Measurements from ENCODE around the gene PHLDB3.

PHLDB3 gene

DNA sequence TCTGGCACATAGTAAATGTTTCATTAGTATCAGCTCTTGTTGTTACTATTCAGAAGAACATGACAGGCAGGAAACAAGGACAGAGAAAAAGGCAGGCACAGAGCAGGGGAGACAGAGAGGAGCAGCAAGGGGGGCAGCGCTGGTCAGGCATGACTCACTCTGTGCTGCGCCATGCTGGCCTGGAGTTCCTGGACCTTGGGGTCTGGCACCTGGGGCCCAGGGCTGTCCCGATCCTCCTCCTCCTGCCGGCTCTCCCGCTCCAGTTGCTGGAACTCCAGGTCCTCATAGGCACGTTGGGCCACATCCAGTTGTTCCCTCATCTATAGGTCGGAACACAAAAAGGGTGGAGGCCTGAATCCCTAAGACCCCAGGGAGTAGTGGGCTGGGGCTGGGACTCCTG lies 7.6 kb downstream of the PHLDB3 start:
- DNase-seq: no peak

DNA sequence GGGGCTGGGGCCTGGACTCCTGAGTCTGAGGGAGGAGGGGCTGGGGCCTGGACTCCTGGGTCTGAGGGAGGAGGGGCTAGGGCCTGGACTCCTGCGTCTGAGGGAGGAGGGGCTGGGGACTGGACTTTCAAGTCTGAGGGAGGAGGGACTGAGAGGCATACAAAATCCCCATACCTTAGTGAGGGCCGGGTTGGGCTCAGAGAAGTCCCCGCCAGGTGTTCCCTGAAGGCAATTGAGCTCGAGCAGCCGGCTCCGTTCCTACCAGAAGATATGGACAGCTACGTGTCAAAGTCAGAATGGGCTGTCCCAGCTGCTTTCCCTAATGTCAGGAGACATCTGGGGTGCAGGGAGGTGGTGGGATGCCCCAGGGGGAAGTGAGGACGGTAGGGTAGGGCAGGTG lies 9.5 kb downstream of the PHLDB3 start:
- DNase-seq: no peak

DNA sequence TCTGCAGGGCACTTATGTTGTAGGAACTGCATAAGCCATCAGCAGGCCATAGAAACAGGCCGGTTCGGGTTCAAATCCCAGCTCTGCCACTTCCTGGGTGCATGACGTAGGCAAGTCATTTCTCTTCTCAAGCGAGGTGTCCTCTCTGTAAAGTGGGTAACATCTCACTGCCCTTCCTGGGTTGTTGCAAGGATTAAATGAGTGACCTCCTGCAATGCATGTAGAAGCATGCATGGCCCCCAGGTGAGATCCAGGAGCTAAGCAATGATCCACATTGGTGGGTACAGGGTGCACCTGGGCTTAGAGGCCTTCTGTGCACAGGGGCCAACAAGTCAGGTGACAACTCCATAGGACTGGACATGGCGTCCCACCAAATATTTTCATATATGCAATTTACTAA lies 13.8 kb downstream of the PHLDB3 start:
- no peak for DNase-seq

DNA sequence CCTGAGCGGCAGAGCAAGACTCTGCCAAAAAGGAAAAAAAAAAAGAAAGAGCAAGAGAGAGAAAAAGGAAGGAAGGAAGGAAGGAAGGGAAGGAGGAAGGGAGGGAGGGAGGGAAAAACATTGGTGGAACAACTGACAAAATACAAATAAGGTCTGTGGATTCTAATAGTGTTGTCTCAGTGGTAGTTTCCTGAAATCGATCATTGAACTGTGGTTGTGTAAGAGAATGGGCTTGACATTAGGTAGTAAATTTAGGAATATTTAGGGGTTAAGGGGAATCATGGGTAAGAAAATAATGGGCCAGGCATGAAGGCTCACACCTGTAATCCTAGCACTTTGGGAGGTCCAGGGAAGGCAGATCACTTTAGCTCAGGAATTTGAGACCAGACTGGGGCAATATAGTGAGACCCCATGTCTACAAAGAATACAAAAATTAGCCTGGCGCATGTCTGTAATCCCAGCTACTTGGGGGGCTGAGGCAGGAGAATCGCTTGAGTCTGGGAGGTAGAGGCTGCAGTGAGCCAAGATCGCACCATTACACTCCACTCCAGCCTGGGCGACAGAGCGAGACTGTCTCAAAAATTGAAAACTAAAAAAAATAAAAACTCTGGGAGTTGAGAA lies 14.5 kb downstream of the PHLDB3 start:
- no peak for DNase-seq

DNA sequence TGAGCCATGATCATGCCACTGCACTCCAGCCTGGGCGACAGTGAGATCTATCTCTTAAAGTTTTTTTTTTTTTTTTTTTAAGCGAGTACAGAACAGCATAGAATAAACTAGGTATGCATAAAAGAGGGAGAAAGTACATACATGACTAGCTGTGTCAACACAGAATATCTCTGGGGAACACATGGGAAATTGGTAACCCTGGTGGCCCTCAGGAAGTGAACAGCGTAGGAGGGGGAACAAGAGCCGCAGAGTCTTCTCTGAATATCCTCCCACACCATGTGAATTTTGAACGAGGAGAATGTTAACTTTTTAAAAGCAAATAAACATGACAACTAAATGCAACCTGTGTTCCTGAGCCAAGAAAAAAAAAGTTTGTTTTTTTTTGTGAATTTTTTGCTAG lies 15.2 kb downstream of the PHLDB3 start:
- peak; percentile 64 to 83 for DNase-seq

DNA sequence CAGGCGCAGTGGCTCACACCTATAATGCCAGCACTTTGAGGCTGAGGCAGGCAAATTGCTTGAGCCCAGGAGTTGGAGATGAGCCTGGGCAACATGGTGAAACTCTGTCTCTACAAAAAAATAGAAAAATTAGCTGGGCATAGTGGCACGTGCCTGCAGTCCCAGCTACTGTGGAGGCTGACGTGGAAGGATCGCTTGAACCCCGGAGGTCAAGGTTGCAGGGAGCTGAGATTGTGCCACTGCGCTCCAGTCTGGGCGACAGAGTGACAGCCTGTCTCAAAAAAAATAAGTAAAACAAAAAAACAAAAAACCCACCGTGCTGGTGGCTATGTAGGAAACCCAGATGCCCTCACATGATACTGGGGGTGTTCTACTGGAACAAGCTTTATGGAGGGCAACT lies 16.4 kb downstream of the PHLDB3 start:
- no peak for DNase-seq

DNA sequence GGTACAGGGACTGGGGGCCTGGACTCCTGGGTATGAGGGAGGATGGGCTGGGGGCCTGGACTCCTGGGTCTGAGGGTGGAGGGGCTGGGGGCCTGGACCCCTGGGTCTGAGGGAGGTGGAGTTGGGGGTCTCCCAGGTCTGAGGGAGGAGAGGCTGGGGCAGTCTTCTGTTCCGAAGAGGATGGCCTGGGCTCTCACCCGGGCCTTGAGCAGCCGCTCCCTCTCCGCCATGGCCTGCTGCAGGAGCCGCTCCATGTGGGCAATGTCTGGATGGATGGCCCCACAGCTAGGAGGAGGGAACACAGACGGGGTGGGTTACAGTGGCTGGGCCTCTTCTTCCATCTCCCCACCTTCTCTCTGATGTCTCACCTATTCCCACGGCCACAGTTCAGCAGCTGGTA lies 18.1 kb downstream of the PHLDB3 start:
- no peak for DNase-seq

DNA sequence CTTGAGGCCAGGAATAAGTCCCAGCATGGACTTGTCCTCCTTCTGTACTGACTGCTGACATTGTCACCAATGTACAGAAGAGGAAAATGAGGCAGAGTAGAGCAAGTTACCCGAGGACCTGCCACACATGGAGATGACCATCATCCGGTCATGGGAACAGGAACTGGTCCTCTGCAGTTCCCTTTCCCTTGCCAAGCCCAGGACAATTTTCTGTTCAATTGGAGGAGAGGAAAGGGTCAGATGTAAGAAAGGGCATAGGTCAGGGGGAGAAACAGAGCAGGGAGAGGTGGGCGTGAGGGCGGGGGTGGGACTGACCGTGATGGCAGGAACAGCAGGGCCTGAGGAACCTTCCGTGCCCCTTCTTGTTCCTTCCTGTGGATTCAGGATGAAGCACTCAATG lies 18.6 kb downstream of the PHLDB3 start:
- peak; percentile 25 to 29 for DNase-seq

DNA sequence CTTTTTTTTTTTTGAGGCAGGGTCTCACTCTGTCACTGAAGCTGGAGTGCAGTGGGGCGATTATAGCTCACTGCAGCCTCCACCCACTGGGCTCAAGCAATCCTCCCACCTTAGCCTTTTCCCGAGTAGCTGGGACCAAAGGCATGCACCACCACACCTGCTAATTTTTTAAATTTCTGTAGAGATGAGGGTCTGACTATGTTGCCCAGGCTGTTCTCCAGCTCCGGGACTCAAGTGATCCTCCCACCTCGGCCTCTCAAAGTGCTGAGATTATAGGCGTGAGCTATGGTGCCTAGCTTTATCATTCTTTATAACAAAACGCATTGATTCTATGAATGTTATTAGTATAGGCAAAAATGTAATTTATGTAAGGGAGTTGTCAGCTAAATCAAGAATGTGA lies 21.3 kb downstream of the PHLDB3 start:
- DNase-seq: no peak

DNA sequence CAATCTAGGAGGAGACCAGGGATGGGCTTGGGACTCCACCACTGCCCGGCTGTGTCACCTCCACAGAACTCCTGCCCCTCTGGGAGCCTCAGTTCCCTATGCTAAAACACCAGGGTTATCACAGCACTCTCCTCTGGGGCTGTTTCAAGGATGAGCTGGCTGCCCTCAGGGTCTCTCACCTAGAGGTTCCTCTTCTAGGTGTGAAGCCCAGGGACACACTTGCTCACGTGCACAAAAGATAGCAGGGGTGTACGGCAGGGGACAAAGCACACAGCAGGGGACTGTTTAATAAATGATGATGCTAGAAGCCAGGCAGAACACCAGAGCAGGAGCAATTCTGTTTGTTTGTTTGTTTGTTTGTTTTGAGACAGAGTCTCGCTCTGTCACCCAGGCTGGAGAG lies 22.4 kb downstream of the PHLDB3 start:
- DNase-seq: no peak

DNA sequence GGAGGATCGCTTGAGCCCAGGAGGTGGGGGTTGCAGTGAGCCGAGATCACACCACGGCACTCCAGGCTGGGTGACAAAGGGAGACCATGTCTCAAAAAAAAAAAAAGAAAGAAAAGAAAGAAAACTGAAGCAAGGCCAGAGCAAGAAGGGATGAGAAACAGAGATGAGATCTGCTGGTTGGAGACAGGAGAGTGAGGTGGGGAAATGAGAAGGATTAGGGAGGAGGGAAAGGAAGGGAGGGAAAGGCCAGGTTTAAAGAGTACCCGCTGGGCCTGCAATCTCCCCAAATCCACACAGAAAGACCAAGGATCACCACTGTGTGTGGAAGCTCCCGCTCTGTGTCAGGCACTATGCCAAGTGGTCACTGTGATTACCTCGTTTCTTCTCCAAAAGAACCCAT lies 22.8 kb downstream of the PHLDB3 start:
- DNase-seq: no peak

DNA sequence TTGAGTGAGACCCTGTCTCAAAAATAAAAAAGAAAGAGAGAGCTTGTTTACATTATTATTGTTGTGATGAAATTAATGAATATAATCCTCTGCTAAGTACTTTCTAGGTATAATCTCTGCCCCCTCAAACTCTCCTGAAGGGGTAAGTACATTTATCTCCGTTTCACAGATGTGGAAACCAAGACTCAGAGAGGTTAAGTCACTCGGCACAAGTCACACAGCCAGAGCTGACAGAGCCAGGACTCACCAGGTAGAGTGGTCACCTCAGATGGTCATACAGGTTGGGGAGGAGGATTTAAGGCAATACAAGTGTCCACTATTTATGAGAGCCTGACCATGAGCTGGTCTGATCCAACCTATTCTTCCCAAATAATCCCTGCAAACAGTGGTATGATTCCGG lies 24.0 kb downstream of the PHLDB3 start:
- DNase-seq: no peak

DNA sequence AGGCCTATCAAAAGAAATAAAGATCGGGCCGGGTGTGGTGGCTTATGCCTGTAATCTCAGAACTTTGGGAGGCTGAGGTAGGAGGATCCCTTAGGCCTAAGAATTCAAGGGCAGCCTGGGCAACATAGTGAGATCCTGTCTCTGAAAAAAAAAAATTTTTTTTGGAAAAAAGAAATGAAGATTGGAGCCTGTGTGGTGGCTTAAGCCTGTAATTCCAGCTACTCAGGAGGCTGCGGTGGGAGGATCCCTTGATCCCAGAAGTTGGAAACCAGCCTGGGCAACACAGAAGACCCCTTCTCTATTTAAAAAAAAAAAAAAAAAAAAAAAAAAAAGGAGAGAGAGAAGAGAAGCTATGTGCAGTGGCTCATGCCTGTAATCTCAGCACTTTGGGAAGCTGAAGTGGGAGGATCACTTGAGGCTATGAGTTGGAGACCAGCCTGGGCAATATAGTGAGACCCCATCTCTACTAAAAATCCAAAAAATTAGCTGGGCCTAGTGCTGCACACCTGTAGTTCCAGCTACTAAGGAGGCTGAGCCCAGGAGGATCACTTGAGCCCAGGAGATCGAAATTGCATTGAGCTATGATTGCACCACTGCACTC lies 24.5 kb downstream of the PHLDB3 start:
- DNase-seq: no peak

DNA sequence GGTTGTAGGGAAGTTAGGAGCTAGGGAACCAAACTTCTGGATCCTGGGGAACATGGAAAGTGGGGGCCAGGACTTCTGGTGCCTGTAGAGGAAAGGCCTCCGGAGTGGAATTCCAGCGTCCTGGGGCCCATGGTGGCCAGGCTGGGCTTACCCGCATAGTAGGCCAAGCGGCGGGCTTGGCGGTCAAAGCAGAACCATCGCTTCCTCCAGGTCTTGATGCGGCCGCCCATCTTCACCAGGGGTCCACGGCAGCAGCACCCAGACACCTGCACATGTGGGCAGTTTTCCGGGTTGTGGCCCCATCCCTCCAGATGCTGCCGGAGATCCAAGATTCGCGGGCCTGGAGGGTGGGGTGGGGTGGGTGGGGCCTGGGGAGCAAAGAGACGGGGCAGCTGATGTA lies 25.3 kb downstream of the PHLDB3 start:
- DNase-seq: no peak

DNA sequence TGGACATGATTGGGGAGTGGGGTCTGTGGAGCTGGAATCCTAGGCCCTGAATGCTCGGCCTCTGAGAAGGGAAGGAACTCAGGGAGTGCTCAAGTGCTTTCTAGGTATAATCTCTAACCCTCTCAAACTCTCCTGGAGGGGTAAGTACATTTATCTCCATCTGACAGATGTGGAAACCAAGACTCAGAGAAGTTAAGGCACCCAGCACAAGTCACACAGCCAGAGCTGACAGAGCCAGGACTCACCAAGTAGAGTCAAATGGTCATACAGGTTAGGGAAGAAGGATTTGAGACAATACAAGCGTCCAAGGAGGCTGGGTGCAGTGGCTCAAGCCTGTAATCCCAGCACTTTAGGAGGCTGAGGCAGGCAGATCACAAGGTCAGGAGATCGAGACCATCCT lies 26.2 kb downstream of the PHLDB3 start:
- DNase-seq: no peak

DNA sequence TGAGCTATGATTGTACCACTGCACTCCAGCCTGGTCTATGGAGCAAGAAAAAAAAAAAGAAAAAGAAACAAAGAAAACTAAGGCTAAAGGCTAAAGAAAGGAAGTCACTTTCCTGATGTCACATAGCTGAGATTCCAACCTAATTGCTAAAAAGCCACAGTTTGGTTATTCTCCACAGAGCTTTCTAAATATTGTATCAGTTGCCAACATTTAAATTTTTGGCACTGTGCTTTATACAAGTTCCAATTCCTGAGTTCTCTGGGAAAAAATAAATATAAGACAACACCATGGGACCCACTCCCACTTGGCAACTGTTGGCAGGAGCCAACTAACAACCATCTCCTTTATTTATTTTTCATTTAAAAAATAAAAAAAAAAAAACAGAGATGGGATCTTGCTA lies 27.9 kb downstream of the PHLDB3 start:
- no peak for DNase-seq

DNA sequence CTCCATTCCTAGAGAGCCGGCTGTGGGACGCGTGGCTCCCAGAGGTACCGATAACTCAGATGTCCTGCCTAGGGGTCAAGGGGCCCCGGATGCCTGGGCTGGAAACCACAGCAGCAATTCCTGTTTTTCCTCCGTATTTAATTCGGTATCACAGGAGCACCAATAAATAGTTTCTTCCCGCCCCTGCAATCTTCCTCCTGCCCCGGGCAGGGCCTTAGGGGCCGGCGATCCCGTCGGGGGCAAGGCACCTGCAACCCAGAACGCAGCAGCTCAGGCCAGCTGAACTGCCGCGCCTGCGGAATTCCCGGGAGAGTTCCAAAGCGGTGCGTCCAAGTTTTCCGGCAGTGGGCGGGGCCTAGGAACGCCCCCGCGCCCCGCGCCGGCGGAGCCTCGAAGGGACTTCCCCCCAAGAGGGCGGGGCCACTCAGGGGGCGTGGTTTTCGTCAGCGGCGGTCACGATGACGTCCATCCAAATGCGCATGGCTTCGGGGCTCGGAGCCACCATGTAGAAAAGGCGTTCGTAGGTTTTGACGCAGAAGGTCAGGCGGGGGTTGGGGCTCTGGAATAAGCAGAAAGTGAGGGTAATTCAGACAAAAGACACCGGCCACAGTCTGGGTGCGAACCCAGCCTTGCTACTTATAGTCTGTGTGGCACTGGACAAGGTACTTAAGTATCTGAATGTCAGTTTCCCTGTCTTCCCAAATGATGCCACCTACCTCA lies 29.4 kb downstream of the PHLDB3 start:
- peak; percentile 90 to 99 for DNase-seq

DNA sequence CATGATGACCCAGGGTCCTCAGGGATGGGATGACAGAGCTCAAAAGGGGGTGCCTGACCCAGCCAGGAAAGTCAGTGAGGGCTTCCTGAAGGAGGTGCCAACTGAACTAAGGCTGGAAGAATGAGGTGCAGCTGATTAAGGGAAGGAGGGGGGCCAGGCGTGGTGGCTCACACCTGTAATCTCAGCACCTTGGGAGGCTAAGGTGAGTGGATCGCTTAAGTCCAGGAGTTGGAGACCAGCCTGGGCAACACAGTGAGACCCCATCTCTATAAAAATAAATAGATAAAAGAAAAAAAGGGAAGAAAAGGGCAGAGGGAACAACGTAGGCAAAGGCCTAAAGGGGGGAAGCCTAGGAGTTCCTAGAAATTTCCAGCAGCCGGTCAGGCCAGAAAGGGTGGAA lies 30.1 kb downstream of the PHLDB3 start:
- no peak for DNase-seq

DNA sequence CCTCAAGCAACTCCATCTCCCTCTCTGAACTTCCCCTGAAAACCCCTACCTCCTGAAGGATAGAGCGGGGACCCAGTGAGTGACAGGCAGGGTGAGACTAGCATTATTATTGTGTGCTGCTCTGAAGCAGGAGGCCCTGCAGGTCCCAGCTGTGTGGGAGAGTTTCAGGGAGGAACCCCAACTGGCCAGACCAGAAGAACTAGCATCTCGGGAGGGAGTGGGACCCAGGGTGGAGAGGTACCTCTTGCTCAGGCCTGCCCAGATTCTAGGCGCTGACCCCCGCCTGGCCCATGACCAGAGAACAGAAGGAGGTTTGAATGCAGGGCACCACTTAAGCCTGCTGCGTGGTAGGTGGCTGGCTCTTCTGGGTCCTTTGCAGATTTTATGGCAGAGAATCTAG lies 33.5 kb downstream of the PHLDB3 start:
- DNase-seq: no peak

DNA sequence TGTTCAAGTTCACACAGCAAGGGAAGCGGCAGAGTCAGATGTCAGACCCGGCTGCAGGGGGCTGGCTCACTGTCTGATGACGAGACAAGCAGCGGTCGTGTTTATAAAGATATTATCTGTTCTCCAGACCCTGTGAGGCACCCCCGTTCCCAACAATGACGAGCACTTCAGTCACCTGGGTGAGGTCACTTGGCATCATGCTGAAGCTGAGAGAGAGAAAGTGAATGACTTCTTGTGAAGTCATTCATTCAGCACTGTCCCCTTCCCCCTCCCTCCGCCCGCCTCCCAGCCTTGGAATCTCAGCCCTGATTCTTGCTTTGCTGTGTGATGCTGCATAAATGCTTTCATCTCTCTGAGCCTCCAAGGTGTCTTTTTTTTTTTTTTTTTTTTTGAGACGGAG lies 34.3 kb downstream of the PHLDB3 start:
- DNase-seq: no peak

DNA sequence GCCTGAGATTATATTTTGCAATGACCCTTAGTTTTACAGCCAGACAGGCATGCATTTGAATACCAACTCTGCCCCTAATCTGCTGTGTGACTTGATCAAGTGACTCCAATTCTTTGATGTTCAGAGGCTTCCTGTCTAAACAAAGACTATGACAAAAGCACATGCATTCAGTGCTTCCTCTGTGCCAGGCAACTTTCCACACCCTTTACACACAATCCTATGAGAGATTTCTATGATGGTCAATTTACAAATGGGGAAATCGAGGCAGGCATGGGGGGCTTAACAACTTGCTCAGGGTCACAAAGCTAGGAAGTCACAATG lies 35.4 kb downstream of the PHLDB3 start:
- peak in 1 of 2 donors; percentile 26 for DNase-seq

DNA sequence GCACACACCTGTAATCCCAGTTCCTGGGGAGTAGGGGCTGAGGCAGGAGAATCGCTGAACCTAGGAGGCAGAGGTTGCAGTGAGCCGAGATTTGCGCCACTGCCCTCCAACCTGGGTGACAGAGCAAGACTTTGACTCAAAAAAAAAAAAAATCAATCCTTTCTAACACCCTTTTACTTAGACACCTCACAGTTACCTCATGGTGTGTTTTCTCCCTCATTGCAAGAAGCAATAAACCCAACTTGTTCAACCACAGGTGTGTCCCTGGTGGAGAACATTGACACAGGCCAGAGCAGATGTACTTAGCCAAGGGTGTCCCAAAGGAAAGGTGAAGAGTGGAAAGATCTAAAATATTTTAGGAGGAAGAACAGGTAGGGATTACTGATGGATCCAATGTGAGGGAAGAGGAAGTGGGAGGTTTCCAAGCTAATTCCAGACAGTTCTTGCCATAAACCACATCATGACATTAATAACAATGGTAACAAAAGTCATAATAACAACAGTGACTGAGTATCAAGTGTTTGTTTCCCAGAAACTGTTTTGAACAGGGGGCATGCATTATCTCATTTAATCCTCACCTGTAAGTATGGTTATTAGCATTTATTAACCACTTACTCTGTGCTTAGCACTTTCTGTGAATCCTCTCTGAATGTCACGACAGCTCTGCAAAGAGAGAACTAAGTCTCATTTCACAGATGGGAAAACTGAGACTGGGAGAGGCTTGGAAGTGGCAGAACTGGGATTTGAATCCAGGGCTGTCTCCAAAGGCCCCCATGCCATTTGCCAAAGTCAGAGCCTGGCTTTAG lies 36.0 kb downstream of the PHLDB3 start:
- DNase-seq: no peak

DNA sequence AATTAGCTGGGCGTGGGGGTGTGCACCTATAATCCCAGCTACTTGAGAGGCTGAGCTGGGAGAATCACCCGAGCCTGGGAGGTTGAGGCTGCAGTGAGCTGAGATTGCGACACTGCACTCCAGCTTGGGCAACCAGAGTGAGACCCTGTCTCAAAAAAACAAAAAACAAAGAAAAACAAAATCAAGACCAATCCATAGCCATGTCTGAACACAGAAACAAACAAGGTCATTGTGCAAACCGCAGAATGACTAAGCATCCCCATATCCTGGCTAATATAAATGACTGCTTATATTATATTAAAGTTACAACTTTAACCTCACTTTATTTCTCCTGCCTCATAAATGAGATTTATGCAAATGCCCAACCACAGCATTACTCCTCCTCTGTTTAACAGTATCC lies 36.8 kb downstream of the PHLDB3 start:
- peak in 1 of 2 donors; percentile 41 for DNase-seq

DNA sequence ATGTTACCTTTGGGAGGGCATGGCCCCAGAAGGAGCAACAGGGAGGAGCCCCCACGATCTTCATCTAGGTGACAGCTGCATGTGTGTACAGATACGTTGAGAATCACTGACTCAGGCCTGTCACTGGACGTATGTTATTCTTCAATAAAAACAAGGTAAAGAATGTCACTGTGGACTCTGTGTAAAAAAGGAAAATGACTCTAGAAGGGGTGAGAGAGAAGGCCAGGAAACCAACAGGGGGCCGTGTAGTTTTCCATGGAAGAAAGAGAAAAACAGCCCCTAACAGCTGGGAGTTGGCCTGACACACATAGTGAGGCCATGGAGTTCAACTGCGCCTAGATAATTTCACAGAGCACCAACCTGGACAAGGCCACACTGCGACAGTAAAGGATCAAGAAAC lies 37.3 kb downstream of the PHLDB3 start:
- DNase-seq: no peak

Data from inflammatory macrophage treated with lipopolysaccharide for 1 hour (primary cell).